ENCODE data around the gene CDK5RAP3.

CDK5RAP3 gene

DNA sequence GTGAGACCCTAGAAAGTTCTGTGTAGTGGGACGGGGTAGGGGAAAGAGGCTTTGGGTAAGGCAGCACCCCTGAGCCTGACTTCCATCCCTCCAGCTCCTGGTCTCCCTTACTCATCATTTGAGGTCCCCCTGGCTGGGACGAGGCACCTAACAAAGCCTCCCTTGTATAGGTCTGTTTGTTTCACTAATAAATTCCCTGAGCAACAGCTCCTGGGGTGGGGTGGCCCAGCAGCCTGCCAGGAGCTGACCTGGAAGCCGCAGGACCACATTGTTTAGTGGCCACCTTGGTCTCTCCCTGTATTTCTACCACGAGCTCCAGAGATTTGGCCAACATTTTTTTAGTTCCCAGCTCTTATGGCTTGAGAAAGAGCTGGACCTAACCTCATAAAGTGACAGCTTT lies 20.5 kb upstream of the CDK5RAP3 start:
- Histone ChIP-seq H4K20me1 (ENCODE audit: insufficient read depth) (no peaks in the 10 kb centered on the region), H3K27ac (no peak overlapping the region), H3K4me3 (IDR thresholded peaks at IDR 0.05; ENCODE audit: insufficient read depth, low read depth, low read length) (no peak overlapping the region), H3K4me2 (no peak overlapping the region), H3K9ac (no peak overlapping the region), H3K27me3 (ENCODE audit: insufficient read depth, low read depth) (no peaks in the 10 kb centered on the region), H2AFZ (ENCODE audit: low read depth) (no peak overlapping the region), H3K79me2 (ENCODE audit: insufficient read depth, low read depth) (no peaks in the 10 kb centered on the region), H3K36me3 (ENCODE audit: insufficient read depth) (no peaks in the 10 kb centered on the region), H3K4me1 (ENCODE audit: low read depth, poor library complexity, severe bottlenecking) (peaks cover 28% of the 10 kb centered on the region)
- TF ChIP-seq CTCF (conservative IDR thresholded peaks at IDR 0.05; ENCODE audit: low read depth, low read length) = no peak

- Histone ChIP-seq H3K79me2 (ENCODE audit: insufficient read depth, low read depth) (no peaks in the 10 kb centered on the region), H3K27ac (no peak overlapping the region), H3K27me3 (ENCODE audit: insufficient read depth, low read depth) (no peaks in the 10 kb centered on the region), H3K4me2 (no peak overlapping the region), H2AFZ (ENCODE audit: low read depth) (no peak overlapping the region), H3K4me1 (ENCODE audit: low read depth, poor library complexity, severe bottlenecking) (peaks cover 21% of the 10 kb centered on the region), H3K9ac (no peak overlapping the region), H3K36me3 (ENCODE audit: insufficient read depth) (no peaks in the 10 kb centered on the region), H3K4me3 (IDR thresholded peaks at IDR 0.05; ENCODE audit: insufficient read depth, low read depth, low read length) (no peak overlapping the region), H4K20me1 (ENCODE audit: insufficient read depth) (no peaks in the 10 kb centered on the region)
- TF ChIP-seq CTCF (conservative IDR thresholded peaks at IDR 0.05; ENCODE audit: low read depth, low read length) = no peak
These were observed 18.5 kb upstream of the CDK5RAP3 start for GRCh38 chr17:47952171-47953021.

GRCh38 chr17:47953909-47954308 lies 17.0 kb upstream of the CDK5RAP3 start:
- no peak overlapping the region for H3K4me3 ChIP-seq (IDR thresholded peaks at IDR 0.05; ENCODE audit: insufficient read depth, low read depth, low read length)
- H2AFZ ChIP-seq (ENCODE audit: low read depth) = no peak overlapping the region
- peaks cover 17% of the 10 kb centered on the region for H3K4me1 ChIP-seq (ENCODE audit: low read depth, poor library complexity, severe bottlenecking)
- H3K27me3 ChIP-seq (ENCODE audit: insufficient read depth, low read depth) = no peaks in the 10 kb centered on the region
- TF ChIP-seq CTCF (conservative IDR thresholded peaks at IDR 0.05; ENCODE audit: low read depth, low read length) = no peak
- no peaks in the 10 kb centered on the region for H4K20me1 ChIP-seq (ENCODE audit: insufficient read depth)
- no peak overlapping the region for H3K27ac ChIP-seq
- no peak overlapping the region for H3K9ac ChIP-seq
- H3K36me3 ChIP-seq (ENCODE audit: insufficient read depth) = no peaks in the 10 kb centered on the region
- no peak overlapping the region for H3K4me2 ChIP-seq
- no peaks in the 10 kb centered on the region for H3K79me2 ChIP-seq (ENCODE audit: insufficient read depth, low read depth)

- no peak overlapping the region for H3K27ac ChIP-seq
- H3K4me2 ChIP-seq = no peak overlapping the region
- no peaks in the 10 kb centered on the region for H3K27me3 ChIP-seq (ENCODE audit: insufficient read depth, low read depth)
- peaks cover 5% of the 10 kb centered on the region for H3K4me1 ChIP-seq (ENCODE audit: low read depth, poor library complexity, severe bottlenecking)
- H3K9ac ChIP-seq = no peak overlapping the region
- H2AFZ ChIP-seq (ENCODE audit: low read depth) = no peak overlapping the region
- no peaks in the 10 kb centered on the region for H4K20me1 ChIP-seq (ENCODE audit: insufficient read depth)
- no peaks in the 10 kb centered on the region for H3K36me3 ChIP-seq (ENCODE audit: insufficient read depth)
- no peak for TF ChIP-seq CTCF (conservative IDR thresholded peaks at IDR 0.05; ENCODE audit: low read depth, low read length)
- H3K79me2 ChIP-seq (ENCODE audit: insufficient read depth, low read depth) = no peaks in the 10 kb centered on the region
- H3K4me3 ChIP-seq (IDR thresholded peaks at IDR 0.05; ENCODE audit: insufficient read depth, low read depth, low read length) = no peak overlapping the region
These were observed 15.1 kb upstream of the CDK5RAP3 start for GRCh38 chr17:47955497-47956461.

All from KMS-11 (cell line).